ENCODE results near the gene DEK. TPM values are rescaled to one million over a fixed set of nuclear protein-coding genes. Genes with fewer than 3 reads are reported as not detected.
A peak's percentile ranks its signal among the peaks of the same experiment; 100 is the strongest.
"Not testable (repeated sequence)": the region's sequence is repeated elsewhere in the genome, so short reads cannot be mapped to it uniquely, and the experiment has no call there.

DEK gene
- total RNA-seq, 1 donor from 2014 or later, result 84.5 TPM

DNA sequence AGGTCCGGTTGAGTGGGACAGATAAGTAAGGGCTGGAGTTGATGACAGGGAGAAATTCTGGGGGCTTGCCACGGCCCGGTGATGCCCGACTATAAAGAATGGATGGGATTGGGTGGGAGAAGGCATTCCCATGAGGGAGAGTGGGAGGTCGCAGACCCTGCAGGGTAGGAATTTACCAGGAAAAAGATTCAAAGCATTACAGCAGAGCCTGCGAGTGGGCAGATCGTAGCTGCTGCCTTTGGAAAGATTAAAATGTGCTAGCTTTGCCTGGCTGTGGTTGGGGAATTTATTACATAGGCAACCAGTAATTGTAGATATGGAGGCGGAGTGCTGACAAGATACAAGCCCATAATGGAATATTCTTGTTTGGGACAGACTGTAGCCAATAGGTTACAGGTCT lies 59.6 kb downstream of the DEK start:
- DNase-seq (ENCODE audit: low read depth in 2 of 2), result no peak

DNA sequence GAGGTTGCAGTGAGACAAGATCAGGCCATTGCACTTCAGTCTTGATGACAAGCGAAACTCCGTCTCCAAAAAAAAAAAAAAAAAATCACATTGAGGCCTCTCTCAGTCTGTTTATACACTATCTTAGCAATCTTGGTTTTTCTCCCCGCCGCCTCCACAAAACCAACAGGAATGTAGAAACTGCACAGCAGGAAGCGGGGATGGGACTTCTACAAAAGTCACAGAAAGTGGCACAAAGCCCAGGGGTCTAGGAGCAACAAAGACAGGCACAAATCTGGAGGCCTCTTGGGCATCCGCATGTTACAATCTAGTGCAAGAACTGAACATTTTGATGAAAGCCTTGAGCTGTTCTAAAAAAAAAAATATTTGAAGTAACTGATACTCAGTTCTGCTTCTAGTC lies 60.5 kb downstream of the DEK start:
- no peak for DNase-seq (ENCODE audit: low read depth in 2 of 2)

DNA sequence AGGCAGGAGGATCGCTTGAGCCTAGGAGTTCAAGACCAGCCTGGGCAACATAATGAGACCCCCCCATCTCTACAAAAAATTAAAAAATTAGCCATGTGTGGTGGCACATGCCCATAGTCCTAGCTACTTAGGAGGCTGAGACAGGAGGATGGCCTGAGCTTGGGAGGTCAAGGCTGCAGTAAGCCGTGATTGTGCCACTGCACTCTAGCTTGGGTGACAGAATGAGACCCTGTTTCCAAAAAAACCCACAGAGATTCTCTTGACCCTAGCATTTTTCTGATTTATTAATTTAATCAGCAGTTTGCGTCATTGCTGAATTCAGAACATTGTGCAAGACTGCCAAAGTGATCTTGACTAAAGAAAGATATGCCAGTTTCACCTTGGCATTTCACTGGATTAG lies 72.3 kb downstream of the DEK start:
- no peak for DNase-seq (ENCODE audit: low read depth in 2 of 2)

DNA sequence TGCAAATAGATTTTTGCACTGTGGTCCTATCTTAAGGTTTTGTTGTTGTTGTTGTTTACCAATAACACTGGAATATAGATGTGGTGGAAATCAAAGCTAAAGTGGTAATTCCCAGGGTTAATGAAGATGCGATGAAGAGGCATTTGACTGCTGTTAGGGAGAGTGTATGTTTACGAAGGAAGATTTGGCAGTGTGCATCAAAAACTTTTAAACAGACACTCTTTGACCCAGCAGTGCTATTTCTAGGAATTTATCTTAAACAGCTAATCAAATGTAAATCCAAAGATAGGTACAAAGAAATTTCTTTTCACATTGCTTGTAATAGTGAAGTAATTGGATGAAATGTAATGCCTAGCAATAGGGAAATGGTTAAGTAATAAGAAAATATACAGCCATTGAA lies 75.1 kb downstream of the DEK start:
- DNase-seq (ENCODE audit: low read depth in 2 of 2), result no peak

DNA sequence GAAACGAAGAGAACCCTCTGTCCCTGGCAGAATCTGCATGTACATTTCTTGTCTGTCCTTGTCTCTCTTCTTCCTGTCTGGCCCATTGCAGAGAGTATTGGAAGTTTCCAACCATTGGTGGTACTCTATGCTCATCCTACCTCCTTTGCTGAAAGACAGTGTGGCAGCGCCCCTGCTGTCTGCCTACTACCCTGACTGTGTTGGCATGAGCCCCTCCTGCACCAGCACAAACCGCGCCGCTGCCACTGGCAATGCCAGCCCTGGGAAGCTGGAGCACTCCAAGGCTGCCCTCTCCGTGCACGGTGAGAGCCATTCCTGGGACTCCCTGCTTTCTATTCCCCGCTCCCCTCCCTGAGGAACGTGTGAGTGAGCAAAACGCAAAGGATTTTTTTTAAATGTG lies 76.6 kb downstream of the DEK start:
- no peak for DNase-seq (ENCODE audit: low read depth in 2 of 2)

DNA sequence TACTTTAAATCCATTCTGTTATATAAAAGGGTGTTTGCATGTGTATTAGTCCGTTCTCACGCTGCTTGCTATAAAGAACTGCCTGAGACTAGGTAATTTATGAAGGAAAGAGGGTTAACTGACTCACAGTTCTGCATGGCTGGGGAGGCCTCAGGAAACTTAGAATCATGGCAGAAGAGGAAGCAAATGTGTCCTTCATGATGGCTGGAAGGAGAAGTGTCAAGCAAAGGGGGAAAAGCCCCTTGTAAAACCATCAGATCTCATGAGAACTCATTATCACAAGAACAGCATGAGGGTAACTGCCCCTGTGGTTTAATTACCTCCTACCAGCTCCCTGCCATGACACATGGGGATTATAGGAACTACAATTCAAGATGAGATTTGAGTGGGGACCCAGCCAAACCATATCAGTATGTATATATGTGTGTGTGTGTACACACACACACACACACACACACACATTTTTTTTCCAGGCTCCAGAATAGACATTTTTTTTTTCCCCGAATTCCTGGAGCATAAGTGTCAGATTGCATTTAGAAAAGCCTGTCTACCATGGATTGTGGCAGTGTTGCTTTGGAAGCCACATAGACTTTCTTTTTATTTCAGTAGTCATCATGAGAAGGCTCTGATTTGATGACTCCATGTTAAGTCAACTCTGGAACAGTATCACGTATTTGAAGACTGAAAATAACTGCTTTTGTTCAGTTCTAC lies 77.6 kb downstream of the DEK start:
- no peak for DNase-seq (ENCODE audit: low read depth in 2 of 2)

DNA sequence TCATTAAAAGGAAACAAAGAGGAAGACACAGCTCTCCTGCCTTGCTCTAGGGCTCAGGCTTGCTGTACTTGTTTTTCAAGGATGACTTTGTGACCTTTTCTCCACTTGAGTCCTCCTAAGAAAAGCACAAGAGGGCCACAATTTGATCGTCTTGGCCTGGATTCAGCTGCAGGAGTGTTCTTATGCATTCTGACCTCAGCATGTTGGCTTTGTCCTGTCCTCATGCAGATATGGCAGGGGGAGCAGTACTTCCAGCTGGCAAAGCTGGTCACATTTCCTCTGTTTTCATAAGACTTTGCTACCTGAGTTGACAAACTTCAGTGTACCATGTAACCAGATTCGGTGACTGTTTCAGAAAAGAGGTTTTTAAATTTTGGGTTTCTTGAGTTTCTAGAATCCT lies 78.3 kb downstream of the DEK start:
- peak in 1 of 2 donors; percentile 14 for DNase-seq (ENCODE audit: low read depth in 2 of 2)

DNA sequence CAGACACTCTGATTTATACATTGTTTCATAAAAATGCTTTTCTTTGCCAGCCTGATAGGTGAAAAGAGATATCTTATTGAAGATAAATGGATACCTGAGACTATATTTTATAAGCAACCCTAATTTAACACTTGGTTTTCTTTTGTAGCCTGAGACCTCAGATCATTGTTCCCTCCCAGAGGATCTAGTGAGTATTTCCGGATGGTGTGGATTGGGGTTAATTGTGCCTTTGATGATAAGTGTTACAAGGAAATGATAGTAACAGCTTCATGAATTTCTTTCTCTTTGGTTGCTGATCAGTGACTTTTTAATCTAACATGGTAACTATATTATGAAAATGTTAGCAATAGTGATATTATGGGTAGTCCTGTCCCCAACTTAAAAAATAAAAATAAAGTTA lies 78.7 kb downstream of the DEK start:
- DNase-seq (ENCODE audit: low read depth in 2 of 2), result no peak

DNA sequence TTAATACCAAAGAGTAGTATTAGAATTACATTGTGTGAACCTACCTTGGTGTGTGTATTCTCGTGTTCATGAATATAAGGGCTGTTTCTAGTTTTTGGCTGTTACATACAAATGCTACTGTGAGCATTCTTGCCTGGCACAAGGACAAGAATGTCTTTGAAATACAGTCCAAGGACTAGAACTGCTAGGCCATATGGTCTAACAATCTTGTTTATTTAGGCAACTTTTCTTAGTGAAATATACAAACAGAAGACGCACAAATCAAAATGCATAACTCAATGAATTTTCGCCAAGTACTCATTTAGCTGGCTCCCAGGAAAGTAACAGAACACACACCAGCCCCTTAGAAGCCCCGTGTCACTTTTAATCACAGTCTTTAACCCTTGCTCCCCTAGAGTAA lies 80.6 kb downstream of the DEK start:
- DNase-seq (ENCODE audit: low read depth in 2 of 2), result no peak

DNA sequence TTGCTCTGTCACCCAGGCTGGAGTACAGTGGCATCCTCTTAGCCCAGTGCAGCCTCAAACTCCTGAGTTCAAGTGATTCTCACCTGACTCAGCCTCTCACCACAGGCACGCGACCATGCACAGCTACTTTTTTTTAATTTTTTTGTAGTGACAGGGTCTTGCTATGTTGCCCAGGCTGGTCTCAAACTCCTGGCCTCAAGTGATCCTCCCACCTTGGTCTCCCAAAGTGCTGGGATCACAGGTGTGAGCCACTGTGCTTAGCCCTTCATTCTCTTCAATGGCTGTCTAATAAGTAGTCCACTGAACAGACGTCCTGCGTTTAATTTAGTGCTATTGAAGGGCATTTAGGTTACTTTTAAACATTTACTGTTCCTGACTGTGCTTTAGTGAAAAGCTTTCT lies 81.8 kb downstream of the DEK start:
- no peak for DNase-seq (ENCODE audit: low read depth in 2 of 2)

DNA sequence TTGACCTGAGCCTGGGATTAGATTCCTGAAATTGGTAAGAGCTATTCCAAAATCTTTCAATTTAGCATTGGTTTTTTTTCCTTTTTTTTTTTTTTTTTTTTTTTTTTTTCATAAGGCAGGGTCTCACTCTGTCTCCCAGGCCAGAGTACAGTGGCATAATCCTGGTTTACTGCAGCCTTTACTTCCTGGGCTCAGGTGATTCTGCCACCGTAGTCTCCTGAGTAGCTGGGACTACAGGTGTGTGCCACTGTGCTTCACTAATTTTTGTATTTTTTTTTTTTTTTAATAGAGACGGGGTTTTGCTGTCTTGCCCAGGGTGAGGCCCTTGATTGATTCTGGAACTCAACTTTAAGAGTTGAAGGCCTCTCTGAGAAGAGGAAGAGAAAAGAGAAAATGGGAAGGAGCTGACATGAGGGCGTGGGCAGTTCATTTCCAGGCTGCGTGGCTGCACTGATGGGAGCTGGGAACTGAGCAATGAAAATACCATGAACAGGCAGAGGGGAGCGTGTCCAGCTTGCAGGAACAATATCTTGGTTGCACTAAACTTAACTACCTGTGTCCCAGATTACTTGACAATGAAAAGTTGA lies 84.5 kb downstream of the DEK start:
- DNase-seq (ENCODE audit: low read depth in 2 of 2), result no peak

DNA sequence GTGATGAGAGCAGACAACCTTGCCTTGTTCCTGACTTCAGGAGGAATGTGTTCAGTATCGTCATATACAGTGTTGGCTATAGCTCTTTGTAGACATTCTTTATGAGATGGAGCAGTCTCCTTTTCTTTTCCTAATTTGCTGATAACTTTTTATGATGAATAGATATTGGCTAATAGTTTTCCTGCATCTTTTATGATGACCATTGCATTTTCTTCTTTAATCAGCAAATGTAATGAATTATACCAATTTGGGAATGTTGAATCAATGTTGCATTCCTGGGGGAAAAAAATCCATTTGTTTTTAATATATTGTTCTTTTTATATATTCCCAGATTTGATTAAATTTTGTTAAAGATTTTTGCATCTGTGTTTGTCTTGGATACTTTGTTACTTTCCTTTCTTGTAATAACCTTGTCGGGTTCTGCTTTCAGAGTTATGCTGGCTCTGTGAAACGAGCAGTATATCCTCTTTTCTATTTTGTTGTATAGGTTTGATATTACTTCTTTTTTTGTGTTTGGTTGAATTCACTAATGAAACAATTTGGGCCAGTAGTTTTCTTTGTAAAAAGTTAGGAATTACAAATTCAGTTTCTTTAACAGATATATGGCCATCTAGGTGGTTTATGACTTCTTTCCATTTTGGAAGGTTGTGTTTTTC lies 85.2 kb downstream of the DEK start:
- no peak for DNase-seq (ENCODE audit: low read depth in 2 of 2)

DNA sequence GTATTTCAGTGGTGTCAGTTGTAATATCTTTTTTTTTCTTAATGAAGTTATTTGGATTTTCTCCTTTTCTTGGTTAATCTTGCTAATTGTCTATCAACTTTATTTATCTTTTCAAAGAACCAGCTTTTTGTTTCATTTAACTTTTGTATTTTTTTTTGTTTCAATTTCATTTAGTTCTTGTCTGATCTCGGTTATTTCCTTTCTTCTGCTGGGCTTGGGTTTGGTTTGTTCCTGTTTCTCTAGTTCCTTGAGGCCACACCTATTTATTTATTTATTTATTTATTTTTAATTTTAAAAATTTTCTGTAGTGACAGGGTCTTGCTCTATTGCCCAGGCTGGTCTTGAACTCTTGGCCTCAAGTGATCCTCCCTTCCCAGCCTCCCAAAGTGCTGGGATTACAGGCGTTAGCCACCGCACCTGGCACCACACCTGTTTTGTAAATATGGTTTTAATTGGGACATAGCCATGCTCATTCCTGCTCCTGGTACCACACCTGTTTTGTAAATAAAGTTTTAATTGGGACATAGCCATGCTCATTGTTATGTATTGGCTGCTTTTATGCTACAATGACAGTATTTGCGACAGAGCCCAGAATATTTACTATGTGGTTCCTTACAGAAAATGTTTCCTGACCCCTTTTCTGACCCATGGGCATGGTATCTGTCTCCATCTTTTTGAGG lies 86.9 kb downstream of the DEK start:
- no peak for DNase-seq (ENCODE audit: low read depth in 2 of 2)

DNA sequence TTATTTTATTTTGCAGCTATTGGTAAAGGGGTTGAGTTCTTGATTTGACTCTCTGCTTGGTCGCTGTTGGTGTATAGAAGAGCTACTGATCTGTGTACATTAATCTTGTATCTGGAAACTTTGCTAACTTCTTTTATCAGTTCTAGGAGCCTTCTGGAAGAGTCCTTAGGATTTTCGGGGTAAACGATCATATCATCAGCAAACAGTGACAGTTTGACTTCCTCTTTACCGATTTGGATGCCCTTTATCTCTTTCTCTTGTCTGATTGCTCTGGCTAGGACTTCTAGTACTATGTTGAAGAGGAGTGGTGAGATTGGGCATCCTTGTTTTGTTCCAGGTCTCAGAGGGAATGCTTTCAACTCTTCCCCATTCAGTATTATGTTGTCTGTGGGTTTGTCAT lies 88.1 kb downstream of the DEK start:
- not testable (repeated sequence) for DNase-seq (ENCODE audit: low read depth in 2 of 2)

Other genes with a start within 250 kb of the DEK start
- 0.65 and 0.99 TPM in 2 replicates for gene NHLRC1, start 141.9 kb downstream of the DEK start, total RNA-seq
- 8.7 and 10.1 TPM in 2 replicates for gene TPMT, start 109.5 kb downstream of the DEK start, total RNA-seq
- gene KDM1B, start 109.1 kb downstream of the DEK start, total RNA-seq, result 4.1 and 6.0 TPM in 2 replicates
- 10.3 and 32.0 TPM in 2 replicates for gene RNF144B, start 122.8 kb upstream of the DEK start, total RNA-seq